Stimulated activated CD8-positive, alpha-beta memory T cell treated with anti-CD3 and anti-CD28 coated beads, Interleukin-7, amount 100 ng/mL, for 1 hour (primary cell): ENCODE data around the gene TMEM129.

Experiments used
- DNase-seq, 2 donors: peaks; one replicate each; pipeline ENCODE4 v3.0.0-alpha.2; 2020; ENCODE audit warnings: low read depth in 2 of 2

The TMEM129 gene

DNA sequence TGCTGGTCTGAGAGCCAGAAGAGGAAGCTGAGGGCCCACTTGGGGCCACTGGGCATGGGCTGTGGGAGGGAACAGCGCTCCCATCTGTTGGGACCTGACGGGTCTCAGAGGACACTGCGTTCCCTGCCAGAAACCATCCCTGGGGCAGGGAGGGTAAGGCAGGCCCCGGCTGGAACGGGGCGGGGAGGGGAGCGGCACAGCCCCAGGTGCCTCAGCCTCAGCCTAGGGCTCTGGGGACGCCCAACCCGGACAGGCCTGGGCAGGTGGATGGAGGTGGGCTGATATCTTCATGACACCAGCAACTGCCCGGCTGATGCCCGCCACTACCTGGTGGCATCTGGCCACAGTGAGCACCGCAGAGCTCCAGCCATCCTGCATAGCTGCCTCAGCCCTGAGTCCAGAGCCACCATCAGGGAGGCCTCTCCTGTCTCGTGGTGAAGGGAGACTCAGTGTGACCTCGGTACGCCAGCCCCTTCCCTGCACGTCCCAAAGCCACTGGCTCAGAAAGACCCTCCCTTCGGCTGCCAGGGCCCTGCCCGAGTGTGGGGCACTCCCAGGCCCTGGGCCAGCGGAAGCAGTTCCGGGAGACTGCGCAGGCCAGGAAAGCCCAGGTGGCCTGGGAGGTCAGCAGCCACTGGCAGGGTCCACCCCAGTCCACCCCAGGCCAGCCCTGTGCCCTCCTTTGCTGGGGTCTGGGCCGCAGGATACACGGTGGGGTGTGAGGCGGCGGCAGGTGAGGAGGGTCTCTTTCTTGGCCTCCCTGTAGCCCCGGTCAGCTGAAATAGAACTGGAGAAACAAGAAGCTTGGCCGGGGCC, 37.4 kb upstream of the TMEM129 start:
- no peak for DNase-seq

DNA sequence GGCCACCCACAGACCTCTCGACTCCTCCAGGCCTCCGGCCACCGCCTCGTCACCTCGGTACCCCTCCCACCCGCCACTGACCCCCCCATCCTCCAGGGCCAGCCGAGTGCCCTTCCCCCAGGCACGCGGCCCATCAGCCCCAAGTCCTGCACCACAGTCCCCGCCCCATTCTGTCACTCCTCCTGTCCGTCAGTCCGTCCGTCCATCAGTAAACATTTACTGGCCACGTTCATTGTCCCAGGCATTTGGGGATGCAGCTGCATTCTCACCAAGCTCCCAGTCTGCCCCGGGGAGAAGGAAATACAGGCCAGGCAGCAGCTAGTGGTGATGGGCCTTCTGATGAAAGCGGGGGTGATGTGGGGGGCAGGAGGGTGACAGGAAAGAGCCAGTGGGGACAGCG, 36.7 kb upstream of the TMEM129 start:
- DNase-seq = no peak

DNA sequence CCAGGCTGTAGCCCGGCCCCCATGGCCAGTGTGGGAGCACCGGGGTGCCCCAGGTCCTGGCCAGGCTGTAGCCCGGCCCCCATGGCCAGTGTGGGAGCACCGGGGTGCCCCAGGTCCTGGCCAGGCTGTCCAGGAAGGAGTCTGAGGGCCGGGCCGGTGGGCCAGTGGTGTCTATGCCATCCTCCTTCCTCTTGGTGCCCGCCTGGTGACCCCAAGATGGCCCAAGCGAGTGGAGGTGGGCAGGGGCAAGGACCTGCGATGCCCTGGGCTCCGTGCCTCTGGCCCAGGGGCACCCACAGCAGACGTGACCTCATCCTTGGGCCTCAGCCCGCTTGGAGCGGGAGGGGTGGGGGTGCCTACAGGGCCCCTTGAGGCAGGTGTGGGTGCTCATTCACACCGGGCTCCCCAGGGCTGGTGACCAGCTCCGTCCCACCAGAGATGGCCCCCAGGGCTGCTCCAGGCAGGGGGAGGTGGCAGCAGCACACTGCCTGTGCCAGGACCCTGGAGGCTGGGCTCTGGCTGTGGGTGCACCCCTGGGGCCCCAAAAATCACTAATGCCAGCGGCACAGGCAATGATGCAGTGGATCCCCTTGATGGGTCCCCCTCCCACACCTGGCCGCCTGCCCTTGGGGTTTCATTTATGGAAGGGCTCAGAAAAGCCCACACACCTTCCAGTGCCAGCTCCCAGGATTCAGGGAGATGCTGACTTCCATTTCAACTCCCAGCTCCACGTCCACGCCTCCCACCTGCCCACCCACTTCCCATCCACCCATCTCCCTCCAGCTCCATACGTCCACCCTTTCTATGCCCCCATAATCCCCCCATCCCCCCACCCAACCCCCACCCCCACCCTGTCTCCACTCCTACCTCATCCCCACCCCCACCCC, 36.0 kb upstream of the TMEM129 start:
- no peak for DNase-seq

DNA sequence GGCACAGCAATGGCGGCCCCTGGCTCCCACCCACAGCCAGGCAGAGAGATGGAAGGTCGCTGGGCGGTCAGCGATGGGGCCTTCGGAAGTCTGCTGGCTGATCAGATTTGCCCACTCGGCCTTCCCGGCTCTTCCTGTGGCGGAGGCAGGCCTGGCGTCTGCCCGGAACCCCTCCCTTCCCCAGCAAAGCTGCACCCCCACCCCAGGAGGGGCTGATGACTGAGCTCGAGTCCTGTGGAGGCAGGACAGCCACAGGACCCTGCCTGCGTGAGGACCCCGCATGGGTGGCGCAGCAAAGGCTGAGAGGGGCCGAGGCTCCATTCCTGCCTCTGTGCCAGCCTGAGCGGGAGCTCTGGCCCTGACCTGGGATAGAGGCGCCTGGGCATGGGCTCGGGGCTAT, 35.0 kb upstream of the TMEM129 start:
- no peak for DNase-seq

GRCh38 chr4:1755297-1755696, 34.2 kb upstream of the TMEM129 start:
- no peak for DNase-seq

- DNase-seq = no peak
These were observed 33.2 kb upstream of the TMEM129 start for GRCh38 chr4:1754336-1754735.

DNA sequence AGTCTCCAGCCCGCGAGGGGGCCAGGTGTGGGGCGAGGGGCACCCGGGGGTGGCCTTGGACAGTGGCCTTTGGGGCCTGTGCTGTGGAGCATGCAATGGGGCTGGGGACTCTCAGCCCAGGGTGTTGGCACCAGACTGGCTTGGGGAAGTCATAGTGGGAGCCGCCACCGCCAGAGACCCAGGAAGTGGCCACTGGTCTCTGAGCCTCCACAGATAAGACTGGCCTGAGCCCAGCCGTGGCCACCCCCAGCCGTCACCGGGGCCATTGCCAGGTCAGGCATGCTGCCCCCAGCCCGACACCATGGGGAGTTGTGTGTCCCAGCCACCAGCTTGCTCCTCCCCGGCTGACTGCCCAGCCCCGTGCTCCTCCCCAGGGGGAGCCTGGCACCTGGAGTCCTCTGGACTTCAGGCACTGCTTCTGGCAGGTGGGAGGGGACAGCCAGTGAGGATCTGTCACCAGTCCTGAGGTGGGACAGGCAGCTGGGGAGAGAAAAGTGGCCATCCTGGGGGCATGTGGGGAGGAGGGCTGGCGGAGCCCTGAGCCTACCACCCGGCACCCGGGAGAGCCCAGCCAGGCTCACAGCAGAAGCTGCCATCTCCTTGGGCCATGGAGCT, 32.7 kb upstream of the TMEM129 start:
- DNase-seq = no peak

- DNase-seq = no peak
These were observed 32.2 kb upstream of the TMEM129 start for GRCh38 chr4:1753294-1753696.

GRCh38 chr4:1752284-1753041, 31.3 kb upstream of the TMEM129 start:
- no peak for DNase-seq

DNA sequence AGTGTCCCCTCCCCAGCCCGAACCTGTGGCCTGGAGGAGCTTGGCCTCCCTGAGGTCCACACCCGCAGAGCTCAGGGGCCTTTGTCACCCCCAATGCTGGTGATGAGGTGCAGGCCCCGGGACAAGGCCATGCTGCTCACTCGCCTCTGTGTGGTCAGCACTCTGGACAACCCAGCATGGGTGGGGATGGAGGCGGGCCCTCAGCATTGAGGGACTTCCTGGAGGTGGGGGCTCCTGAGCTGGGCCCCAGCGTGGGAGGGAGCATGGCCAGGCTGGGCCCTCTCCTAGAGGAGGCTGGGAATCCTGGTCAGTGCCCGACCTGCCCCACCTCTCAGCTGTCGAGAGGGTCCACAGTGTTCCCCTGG, 30.8 kb upstream of the TMEM129 start:
- no peak for DNase-seq

DNA sequence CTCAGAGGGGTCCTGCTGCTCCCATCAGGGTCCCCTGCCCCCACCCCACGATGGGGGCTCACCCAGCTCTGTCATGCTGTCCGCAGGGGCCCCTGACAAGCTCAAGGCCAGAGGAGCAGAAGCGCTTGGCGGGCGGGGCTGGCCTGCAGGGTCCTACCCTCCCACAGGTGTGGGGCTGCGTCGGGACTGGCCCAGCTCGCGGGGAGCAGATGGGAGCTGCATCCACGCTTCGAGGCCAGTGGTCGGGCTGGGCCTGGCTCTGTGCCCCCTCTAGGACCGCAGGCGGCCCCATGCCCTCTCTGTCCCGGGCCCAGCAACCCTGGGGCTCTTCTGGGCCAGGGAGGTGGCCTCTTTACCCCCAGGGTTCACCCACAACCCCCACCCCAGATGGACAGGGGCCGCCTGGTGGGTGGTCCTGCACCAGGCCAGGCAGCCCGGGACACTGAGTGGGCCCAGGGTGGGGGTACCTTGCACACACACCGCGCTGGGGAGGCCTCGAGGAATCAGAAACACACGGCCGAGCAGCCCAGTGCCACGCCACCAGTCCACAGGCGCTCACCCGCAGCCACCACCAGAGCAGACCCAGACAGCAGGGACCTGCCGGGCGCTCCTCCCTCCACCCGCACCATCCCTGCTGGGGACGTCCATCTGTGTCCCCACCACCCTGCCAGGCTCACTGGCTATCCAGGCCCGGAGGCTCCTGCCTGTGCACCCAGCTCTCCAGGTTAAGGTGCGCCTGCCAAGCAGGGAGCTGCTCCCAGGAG, 30.2 kb upstream of the TMEM129 start:
- DNase-seq = no peak

- no peak for DNase-seq
These were observed 29.4 kb upstream of the TMEM129 start for GRCh38 chr4:1750381-1751154.

GRCh38 chr4:1749826-1750225, 28.7 kb upstream of the TMEM129 start:
- no peak for DNase-seq

GRCh38 chr4:1749370-1749769, 28.2 kb upstream of the TMEM129 start:
- no peak for DNase-seq

GRCh38 chr4:1748465-1748995, 27.4 kb upstream of the TMEM129 start:
- peak; percentile 45 to 50 for DNase-seq

- DNase-seq = no peak
These were observed 26.5 kb upstream of the TMEM129 start for GRCh38 chr4:1747603-1747967.

DNA sequence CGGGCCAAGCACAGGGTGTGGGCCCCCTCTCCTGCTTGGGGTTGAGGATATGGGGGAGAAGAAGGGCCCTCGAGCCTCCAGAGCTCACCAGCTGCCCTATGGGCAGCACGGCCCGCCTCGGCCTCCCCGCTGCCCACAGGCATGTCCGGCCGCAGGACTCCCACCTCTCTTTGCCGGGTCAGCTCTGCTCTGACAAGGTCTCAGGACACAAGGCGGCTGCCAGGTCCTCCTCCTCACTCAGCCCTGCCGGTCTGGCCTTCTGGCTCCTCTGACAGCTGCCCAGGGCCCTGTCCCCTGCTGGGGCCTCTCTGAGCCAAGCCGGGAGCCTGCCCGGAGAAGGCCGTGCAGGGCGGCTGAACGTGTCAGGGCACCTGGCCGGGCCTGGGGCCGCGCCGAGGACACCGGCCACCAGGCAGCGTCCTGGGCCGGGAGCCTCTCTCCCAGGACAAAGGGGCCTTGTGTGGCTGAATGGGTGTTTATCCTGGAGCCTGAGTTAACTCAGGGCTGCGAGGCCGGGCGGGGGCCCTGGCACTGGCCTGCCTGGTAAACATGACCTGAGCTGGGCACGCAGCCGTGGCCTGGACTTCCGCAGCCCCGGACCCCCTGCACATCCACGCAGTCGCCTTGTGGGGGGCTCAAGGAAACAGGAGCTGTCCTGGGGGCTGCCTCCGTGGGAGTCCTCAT, 25.9 kb upstream of the TMEM129 start:
- no peak for DNase-seq

- DNase-seq = peak; percentile 44 to 57
These were observed 25.2 kb upstream of the TMEM129 start for GRCh38 chr4:1746265-1746691.

- no peak for DNase-seq
These were observed 24.6 kb upstream of the TMEM129 start for GRCh38 chr4:1745697-1746096.
